ENCODE results near the gene PCCA.

PCCA gene

DNA sequence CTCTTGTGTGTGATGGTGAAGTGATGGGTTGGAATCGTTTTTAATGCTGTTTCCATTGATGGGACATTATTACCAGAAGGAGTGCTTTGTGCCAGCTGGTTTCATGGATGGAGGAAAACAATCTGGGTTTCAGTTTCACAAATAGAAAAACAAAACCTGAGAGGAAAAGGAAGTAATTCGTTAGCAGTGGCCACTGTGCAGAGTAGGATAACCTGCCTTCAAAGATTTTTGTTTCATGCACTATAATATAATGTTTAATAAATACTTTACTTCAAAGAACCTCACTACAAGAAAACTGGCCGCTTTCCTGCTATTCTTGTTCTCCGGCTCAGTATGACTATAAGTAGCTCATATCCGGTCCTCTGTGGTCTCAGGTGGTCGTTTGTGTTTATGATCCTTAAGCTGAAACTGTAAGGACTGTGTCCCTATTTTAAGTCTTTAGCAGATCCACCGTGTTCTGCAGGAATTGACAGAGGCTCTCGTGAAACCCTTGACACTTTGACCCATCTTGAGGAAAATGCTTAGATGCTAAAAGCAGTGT, 395.0 kb downstream of the PCCA start:
- no peak for DNase-seq

DNA sequence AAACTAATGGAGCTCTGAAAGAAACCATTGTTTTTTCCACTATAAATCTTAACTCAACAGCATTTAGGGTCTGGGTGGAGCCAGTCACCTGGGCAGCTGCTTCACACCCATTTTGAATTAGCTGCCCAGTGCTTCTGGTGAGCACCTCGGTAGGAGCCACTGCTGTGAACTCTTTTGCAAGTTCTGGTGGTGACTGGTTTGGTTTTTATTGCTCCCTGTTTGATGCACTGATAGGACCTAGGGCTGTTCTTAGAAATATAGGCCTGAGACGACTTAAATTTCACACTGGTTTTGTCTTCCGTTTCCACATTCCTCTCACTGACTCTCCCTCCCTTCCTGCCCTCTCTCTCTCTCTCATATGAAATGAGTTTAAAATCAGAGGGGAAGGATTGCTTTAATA, 395.8 kb downstream of the PCCA start:
- DNase-seq = no peak

DNA sequence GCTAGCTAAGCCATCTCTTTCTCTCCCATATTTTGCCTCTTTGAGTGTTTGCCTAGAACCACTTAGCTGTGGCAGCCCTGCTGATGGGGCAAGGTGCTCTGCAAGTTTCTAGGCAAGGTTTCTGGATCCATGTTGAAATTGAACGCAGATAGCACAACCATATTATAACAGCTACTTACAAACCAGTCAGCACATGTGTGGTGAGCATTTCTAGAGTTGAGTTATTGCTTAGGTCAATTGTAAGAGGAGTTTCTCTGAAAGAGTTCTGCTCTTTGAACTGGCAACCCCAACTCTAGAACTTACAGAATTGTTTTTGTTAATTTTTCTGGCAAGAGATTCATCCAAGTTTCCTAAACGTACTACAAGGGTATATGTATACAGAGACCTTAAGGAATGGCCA, 396.4 kb downstream of the PCCA start:
- no peak for DNase-seq

DNA sequence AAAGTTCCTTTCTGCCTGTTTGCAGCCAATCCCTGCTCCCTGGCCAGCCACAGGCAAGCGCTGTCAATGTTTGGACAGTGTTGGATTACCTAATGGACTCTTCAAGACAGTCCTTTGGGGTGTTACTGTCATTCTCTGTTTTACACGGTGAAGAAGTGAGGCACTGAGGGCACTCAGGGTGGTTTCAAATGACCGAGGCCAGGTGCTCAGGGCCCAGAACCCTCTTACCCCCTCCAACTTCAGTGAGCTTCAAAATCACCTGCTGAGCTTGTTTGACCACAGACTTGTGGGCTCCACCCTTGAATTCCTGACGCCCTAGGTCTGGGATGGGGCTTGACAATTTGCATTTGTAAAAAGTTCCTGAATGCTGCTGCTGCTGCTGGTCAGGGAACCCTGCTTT, 401.8 kb downstream of the PCCA start:
- DNase-seq = no peak

DNA sequence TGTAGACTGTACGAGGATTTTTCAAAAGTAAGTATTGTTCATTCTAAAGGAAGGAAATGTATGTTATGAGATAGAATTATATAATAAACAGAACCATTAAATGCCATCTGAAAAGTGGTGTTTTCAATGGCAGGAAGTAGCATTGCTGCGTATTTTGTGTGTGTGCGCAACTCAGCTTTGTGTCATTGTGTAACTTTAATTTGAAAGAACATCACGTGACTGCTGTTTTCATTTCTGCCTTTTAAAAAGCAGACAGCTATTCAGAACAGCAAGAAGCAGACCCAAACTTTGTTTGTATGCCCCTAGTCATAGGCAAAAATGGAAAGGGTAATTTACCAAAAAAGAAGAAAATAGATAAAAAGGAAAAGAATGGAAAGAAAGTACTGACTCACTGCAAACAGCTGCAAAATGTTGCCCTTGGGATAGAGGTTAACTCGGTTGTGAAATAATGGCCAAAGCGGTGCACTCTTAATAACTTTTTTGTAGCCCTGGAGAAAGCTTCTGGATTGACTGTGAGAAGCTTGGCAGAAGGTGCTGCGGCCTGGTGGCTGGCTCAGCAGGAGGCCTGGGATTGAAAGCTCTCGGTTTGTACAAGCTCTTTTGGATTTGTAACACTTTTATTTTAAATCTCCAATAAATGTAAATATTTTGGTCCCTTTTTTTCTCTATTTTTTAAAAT, 402.4 kb downstream of the PCCA start:
- DNase-seq = no peak

DNA sequence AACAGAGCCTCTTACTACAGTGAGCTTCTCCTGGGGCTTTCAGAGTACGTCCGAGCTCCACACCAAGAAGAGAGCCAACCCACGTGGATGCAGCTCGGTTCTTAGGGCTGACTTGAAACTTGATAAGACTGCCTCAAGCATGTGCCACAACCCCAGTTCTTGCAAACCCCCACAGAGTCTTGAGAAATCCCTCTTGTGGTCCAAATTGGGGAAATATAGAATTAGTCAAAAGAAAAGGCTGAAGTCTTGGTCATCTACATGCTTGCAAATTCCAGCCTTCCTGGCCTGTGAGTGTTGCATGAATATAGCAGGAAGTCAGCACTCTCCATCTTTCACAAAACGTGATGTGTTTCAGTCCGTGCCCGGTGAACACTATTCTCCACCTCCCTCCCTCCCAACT, 404.5 kb downstream of the PCCA start:
- DNase-seq = no peak

DNA sequence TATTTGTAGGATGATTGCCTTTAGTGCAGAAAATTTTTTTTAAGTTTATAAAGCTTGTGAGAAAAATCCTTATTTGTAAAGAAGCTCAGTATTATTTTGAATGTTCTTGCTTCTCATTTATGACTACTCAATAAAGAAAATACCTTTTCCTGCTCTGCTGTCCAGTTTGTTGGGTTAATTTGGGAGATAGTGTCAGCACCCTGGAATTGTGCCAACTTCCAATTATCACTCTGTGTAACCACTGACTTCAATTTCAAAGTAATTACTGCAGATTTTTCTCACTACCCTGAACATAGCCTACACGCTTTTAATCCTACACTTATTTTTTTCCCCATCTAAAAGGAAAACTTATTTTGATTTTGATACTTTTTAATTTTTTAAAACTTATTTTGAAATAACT, 406.6 kb downstream of the PCCA start:
- no peak for DNase-seq

DNA sequence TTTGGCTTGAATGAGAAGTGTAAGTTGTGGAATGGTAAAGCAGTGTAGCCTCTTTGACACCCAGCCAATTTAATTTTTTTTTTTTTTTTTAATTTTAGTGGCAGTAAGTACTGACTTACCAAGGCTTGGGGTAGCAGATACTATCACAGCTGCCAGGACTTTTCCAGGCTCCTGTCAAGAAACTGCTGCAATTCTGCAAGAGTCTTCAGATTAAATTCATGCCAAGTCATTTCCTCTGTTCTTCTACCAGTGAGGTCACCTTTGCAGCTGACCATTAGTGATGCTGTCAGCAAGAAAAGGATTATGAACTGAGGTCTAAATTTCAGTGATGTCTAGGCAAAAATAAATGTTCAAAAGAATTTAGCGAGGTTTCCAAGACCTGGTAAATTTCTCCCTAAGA, 408.5 kb downstream of the PCCA start:
- no peak for DNase-seq

DNA sequence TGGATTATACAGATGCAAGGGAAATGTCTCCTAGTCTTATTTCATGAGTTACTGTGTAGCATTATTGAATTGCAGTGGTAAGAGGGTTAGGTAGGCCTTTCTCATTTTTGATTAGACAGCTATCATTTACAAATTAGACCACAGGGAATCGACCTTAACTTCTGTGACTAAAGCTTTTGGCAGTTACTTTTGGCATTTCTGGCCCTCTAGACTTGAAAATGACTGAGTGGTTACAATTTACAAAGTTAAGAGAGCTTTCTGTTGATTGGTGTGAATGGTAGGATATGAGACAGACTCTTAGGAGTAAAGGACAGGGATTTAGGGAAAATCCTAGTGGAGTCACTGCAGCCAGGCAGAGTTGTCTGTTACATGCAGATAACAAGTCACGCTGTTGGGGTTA, 413.6 kb downstream of the PCCA start:
- no peak for DNase-seq

DNA sequence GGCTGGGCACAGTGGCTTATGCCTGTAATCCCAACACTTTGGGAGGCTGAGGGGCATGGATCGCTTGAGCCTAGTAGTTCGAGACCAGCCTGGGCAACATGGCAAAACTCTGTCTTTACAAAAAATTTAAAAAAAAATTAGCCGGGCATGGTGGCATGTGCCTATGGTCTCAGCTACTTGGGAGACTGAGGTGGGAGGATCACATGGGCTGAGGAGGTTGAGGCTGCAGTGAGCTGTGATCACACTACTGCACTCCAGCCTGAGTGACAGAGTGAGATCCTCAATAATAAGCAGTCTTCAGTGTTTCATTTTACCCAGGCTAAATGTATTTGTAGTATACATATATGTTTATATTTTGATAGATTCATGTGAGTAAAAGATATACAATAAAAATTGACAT, 414.7 kb downstream of the PCCA start:
- DNase-seq = no peak

DNA sequence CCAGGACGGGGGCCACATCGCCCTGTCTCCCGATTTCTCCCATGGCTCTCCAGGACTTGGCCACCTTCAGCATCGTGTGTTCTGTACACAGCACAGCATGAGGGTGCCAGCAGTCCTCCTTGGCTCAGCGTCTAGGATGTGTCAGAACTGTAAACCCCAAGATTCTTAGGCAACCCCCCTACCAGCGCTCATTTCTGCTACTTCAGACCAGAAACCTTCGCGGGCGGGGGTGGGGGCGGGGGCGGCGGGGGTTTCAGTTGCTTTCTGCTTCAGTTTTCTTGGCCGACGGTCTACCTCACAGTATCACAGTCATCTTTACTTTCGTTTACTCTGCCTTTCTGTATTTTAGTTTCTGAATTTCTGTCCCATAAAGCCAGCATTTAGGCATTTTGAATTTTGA, 417.3 kb downstream of the PCCA start:
- DNase-seq = no peak

DNA sequence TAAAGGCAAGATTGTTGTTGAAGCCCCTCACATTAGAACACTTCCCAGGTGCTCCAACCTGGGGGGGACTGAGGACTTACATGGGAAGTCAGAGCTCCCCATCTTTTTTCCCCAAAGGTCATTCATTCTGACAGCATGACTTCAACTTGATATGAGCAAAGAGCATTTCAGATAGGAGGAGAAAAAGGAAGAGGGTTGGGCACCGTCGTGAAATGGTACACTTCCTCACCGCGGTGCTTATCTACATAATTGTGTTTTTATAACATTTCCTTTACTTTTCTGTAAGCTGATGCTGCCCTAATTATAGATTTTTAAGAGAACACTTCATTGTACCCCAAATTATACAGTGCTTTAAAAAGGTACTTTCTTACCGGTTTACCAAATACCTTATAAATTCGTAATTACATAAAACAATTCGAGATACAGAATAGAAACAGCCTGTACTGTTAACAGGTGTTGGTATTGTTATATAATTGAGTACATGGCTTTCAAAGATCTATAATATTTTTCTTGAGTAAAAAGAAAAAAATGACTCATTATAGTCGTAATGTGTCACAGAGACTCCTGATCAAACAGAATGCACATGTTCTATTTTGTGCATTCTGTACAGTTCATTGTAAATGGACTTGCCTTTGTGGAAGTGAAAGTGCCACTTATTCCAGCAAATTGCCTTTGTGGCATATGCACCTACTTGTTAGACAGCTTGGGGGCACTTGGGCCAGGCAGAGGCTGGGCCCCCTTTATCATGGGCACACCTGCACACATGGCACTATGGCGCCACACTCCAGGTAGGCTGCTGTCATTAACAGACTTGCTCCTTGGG, 417.9 kb downstream of the PCCA start:
- peak in 1 of 2 donors; percentile 21 for DNase-seq

DNA sequence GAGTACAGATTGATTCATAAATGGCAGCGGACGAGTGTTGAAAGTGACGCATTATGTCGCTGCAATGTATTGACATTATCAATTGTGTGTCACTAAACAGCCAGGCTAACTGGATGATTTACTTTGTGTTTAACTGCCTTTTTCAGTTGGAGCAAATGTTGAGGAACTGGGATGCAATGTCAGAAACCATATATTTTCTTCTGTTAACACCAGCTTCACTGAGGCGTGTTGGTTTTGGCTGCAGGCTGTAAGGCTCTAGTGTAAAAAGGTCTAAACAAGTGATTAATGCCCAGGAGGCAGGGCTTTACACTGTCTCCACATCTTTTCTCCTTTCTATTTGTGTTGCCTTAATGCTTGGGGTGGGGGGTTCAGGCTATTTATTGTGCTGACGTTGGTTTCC, 419.6 kb downstream of the PCCA start:
- DNase-seq = no peak

DNA sequence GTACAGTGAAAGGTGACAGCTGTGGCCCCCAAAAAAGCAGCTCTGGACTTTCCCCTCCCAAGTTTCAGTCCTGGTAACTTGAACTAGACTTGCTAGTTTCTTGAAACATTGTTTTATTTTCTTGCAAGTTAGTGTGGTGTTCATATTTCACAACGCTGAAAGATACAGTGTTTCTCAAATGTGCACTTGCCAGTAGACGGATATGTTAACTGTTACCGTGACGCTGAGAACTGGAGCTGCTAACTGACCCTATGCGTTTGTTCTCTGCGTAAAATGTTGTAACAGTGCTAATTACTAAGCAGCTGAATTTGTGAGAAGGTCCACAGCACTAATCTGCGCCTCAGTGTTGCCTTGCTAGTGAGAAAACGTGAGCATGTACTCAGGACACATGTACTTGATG, 420.1 kb downstream of the PCCA start:
- no peak for DNase-seq

DNA sequence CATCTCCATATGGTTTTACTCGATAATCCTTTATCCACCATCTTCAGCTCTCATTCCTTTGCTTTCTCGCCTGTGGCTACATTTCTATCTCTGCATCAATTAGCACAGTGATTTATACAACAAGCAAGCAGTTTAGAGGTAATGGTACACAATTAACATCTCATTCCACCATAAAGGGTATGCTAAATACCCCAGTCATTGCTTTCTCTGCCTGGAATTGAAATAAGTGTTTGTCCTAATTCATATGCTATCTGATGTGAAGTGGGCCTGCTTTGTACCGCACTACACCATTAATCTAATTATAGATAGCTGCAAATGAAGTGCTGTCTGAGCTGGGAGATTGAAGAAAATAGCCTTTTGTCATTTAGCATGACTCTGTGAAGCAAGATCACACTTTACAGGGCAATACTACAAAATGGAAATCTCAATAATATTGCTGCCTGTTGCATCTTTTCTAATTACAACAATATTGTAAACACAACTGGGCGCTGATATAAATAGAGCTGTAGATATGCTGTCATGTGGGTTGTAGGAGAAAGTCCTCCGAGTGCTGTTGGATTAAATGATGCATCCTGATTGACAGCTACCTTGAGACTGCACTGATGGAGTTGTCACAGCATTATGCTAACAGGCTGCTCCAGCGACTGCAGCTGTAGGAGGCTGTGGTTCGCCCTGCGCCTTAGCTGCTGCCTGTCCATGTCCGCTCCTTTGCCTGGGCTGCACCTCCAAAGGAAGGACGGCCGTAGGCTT, 421.5 kb downstream of the PCCA start:
- no peak for DNase-seq

DNA sequence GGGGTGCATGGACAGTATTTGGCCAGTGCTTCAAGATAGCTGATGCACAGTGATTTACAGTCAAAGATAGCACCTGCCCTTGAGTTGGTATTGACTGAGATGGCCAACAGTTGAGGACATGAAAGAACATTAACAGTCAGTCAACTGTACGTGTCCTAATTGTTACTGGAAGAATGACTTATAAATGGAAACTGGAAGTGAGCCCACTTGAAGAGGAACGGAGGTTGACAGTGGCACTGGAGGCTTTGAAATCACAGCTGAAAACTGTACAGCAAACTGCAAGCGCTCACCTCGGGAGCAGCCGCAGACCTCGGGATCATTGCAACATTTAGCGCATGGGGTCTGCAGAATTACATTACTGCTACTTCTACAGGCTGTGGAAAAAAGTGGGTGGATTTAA, 422.6 kb downstream of the PCCA start:
- no peak for DNase-seq

DNA sequence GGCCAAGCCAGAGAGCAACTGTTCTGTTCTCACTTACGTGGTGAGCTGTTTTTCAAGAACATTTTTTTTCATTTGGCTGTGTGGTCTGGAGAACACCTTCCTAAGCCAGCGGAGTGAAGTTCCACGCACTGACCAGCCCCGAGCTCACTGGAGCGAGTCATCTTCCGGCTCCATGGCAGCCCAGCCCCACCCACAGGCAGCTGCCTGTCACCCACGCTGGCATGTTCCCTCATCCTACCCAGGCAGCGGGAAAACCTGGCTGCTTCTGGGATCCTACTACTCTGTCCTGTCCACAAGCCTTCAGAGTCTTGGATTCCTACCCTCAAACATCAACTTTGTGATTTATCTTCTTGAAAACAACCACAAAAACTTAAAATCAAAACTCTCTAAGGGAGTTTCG, 423.5 kb downstream of the PCCA start:
- DNase-seq = no peak

DNA sequence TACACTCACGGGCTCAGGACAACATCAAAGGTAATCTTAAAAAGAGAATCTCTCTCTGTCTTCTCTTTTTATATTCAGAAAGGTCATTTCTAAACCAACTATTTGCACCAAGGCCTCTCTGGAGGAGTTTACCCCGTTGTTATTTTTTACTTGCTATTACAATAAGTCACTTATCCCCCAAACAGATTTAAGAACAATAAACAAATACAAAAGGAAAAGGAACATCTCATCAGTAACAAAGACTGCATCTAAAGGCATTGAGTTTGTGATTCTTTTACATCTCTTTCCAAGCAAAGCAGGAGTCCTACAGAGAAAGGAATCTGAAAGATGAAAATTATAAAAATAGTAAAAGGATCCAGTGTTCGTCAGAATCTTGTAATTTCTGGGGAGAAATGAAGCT, 424.3 kb downstream of the PCCA start:
- no peak for DNase-seq

DNA sequence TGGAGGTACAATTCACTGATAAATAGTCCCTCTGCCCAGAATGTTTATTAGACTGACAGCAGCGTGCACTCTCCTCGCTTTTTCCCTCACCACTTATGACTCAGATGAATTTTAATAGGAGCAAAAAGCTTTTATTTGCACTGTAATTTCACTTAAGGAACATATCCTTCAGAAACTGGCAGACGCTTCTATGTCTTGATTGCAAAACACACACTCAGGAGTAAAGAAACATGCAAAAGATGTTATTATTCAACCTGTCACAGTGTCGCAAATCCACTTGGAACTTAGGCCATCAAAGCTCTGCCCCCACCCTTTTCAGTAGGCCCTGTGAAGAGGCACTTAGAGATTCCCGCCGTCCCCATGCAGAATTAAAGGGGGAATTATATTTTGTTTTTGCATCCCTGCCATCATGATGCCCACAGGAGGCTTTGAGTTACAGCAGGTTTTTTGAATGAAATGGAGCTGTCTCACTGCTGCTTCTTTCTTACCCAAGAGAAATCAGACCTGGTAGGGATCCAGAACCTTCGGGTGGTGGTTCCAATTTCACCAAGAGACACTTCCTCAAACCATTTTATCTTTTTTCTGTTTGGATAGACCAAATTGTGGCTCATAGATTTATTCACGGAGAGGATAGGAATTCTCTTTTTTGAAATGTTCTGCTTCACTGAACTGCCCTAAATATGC, 425.2 kb downstream of the PCCA start:
- DNase-seq = no peak

DNA sequence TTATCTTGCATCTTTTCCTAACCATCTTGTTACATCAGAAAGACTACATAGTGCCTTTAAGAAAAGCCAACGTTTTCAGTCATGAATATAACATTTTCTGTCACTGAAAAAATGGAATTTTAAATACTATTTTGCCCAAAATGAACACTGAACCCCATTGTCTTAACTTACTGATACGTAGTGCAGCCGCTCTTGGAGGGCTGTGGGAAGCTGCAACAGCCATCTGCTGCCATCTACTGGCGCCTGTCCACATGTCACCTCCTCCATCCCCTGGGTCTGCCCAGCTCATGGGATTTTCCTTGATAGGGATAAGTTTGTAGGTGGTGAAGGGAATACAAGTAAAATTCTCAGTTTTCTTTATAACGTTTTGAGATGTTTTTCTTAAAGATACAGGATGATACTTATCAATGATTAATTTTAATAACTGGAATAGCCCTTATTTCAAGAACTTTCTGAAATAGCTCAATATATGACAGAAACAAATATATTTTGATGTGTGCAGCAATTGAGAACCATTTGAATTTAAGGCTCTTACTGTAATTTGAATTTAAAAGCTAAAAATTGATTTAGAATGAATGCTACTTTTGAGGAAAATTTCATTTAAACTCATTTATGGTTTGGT, 426.0 kb downstream of the PCCA start:
- peak; percentile 70 to 73 for DNase-seq

DNA sequence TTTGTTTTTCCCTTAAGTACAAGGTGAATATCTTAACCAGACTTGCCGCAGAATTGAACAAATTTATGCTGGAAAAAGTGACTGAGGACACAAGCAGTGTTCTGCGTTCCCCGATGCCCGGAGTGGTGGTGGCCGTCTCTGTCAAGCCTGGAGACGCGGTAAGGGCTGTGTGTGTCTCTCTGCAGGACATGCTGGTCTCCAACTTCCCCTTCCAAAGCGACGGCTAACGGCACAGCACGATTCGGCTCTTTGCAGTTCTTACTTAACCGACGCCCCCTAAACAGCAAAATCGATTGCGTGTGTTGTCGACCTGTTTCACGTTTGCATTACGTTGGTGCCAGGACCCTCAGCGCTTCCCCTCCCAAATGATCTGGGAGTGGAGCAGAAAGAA, 426.5 kb downstream of the PCCA start:
- DNase-seq = no peak

DNA sequence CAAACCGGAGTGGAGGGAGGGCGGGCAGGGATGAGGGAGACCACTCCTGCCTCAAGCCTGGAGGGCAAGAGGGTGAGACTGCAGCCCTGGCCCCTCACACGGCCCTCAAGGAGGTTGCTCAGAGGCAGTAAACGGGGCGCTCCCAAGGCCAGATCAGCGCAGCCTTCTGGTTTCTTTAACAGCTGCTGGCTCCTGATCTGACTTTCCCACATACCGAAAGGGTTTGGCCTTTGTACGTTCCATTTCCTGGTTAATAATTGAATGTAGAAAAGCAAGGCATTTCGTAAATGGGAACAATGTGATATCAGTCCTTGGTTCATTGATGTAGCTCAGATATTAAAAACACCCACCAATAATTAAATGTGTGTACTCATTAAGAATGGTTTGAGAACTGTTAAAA, 428.2 kb downstream of the PCCA start:
- no peak for DNase-seq

DNA sequence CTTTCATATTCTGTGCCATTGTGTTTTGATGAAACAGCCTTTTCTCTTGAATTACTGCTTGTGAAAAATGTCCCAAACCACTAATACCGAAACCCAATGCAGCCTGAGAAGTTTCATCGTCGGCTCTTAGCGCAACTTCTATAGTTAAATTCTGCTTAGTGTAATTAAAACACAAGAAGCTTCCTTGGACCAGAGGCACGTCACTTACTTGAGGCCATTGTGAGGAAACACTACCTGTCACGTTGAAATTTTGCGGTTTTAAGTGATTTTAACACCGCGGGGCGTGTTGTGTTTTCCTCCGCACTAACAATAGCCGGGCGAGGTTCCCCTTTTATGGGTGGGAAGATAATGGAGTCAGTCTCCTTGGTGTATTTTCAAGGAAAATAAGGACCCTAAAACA, 428.8 kb downstream of the PCCA start:
- peak in 1 of 2 donors; percentile 25 for DNase-seq
